Fibroblast of peridontal ligament (primary cell): Measurements from ENCODE around the gene RYR2.

Experiments
- DNase-seq: peaks from one replicate; pipeline ENCODE4 v3.0.0-alpha.2; 2010; ENCODE audit errors: extremely low read depth

Gene RYR2

GRCh38 chr1:237852342-237852741 is 810.4 kb downstream of the RYR2 start:
- no peak for DNase-seq

GRCh38 chr1:237857455-237857854 is 815.5 kb downstream of the RYR2 start:
- DNase-seq = no peak

GRCh38 chr1:237858992-237859391 is 817.0 kb downstream of the RYR2 start:
- DNase-seq = no peak

GRCh38 chr1:237861944-237862343 is 820.0 kb downstream of the RYR2 start:
- no peak for DNase-seq

GRCh38 chr1:237863234-237863633 is 821.2 kb downstream of the RYR2 start:
- no peak for DNase-seq

GRCh38 chr1:237864338-237865244 is 822.6 kb downstream of the RYR2 start:
- peak; percentile 1 for DNase-seq

GRCh38 chr1:237867380-237867888 is 825.5 kb downstream of the RYR2 start:
- DNase-seq = no peak

- DNase-seq = no peak
Measured at GRCh38 chr1:237868817-237869600, 827.0 kb downstream of the RYR2 start.

- DNase-seq = no peak
Measured at GRCh38 chr1:237873487-237874211, 831.7 kb downstream of the RYR2 start.

GRCh38 chr1:237875291-237875690 is 833.3 kb downstream of the RYR2 start:
- DNase-seq = no peak

GRCh38 chr1:237877631-237878030 is 835.6 kb downstream of the RYR2 start:
- no peak for DNase-seq

- DNase-seq = no peak
Measured at GRCh38 chr1:237878406-237878805, 836.4 kb downstream of the RYR2 start.

- no peak for DNase-seq
Measured at GRCh38 chr1:237879195-237879594, 837.2 kb downstream of the RYR2 start.
